ENCODE data around the gene PI4K2A.
A peak's percentile ranks its signal among the peaks of the same experiment; 100 is the strongest.

GRCh38 chr10:97724341-97724941 is 84.0 kb downstream of the PI4K2A start:
- TF ChIP-seq CTCF (IDR thresholded peaks at IDR 0.05) (no peak), POLR2A (IDR thresholded peaks at IDR 0.05) (peak; percentile 12)

Data from right lobe of liver (tissue), 4 donors.